ENCODE measurements around the gene VASH1. TPM values are rescaled to one million over a fixed set of nuclear protein-coding genes. Genes with fewer than 3 reads are reported as not detected.

The VASH1 gene
- total RNA-seq, 1 donor from 2014 or later, result 10.5 TPM

DNA sequence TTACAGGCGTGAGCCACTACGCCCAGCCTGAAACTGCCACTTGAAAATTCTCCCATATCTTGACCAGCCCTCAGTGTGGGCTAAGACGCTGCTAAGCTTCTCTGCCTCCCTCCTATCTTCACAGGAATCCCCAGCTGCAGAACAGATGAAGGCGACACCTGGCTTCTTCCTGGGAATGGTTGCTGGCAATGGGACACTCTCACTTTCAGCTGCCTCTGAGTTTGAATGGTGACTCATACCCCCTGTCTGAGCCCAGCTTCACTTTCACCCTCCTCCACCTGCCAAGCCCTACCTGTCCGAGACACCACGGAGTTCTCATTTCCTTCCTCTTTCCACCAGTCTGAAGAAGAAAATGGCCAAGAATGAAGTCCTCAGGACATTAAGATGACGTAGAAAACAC is 18.3 kb upstream of the VASH1 start:
- DNase-seq, result no peak

DNA sequence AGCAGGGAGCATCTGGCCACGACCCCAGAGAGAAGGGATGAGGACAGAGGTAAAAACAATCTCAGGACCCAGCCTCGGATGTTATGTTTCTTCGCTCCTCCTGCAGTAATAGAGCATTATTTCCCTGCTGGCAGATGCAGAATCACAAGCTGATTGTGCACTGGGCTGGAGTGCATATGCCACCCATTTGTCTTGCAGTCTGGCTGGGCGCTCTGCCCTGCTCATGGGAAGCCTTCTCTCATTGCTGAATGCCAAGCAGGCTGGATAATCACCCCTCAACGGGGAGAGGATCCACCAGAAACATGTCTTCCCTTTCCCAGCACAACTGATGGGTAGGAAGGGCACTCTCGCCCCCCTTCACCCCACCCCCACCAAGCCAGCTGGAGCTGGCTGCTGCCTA is 8.5 kb upstream of the VASH1 start:
- no peak for DNase-seq

GRCh38 chr14:76753541-76754198 is 7.6 kb upstream of the VASH1 start:
- no peak for DNase-seq

DNA sequence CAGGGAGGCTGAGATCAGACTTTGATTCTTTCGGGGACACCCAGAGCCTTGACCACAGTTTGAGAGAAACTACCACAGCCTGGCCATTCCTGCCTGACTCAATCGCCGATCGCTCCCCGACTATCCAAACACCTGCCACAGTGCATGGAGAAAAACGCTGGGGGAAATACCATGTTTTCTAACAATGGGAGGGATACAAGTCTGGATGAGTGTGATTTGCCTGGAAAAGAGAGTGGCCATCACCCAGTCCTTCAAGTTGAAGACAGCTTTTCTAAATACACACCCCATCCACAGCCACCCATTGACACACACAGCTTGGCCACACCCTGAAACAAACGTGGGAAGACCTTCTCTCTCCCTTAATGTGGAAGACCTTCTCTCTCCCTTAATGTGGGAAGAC is 6.7 kb upstream of the VASH1 start:
- DNase-seq, result no peak

- no peak for DNase-seq
Observed at GRCh38 chr14:76755610-76756370, 5.5 kb upstream of the VASH1 start.

GRCh38 chr14:76756371-76756750 is 4.9 kb upstream of the VASH1 start:
- no peak for DNase-seq

DNA sequence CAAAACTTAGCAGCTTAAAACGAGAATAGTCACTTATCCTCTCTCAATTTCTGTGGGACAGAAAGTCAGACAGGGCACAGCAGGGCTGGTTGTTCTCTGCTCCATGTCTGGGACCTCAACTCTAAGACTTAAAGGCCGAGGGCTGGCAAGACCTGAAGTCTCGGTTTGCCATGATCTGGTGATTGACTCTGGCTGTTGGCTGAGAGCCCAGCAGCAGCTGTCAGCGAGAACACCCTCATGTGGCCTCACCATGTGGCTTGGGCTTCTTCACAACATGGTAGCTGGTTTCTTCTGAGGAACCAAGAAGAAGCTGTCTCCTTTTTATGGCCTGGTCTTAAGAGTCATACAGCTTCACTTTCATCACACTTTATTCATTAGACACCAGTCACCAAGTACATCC is 1.7 kb upstream of the VASH1 start:
- no peak for DNase-seq

DNA sequence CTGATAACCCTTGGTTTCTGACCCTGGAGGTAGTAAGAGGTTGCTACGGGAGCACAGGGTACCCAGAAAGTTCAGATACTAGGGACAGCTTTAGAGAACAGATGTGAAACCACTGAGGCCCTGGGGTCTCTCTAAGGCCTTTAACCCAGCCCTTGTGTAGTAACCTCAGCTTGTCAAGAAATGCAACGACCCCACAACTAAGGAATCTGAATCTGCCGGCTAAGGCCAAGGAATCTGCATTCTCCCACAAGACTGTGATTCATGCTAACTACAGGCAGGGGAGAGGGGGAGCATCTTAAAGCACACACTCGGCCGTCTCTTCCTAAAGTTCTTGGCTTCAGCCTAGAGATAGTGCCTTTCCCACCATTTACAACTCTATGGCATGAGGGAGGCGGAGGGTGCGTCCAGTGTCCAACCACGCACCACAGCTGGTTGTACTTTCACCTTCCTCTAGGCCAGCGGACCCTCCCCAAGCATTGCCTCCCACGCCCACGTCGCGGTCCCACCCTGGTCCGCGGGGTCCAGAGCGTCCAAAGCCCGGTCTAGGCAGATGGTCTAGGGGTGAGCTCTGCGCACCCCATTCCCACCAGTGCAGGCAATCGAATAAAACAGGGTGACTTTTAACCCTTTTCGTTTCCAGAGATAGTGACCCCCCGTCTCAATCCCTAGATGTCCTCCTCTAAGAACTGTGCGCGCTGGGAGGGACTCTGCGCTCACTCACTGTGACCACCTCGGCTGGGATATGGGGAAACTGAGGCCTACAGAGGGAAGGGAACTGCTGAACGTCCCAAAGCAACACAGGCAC is 735 bp upstream of the VASH1 start:
- DNase-seq, result no peak

GRCh38 chr14:76761960-76762410 is 717 bp downstream of the VASH1 start:
- DNase-seq, result no peak

- no peak for DNase-seq
Observed at GRCh38 chr14:76762411-76763095, 1.3 kb downstream of the VASH1 start.

DNA sequence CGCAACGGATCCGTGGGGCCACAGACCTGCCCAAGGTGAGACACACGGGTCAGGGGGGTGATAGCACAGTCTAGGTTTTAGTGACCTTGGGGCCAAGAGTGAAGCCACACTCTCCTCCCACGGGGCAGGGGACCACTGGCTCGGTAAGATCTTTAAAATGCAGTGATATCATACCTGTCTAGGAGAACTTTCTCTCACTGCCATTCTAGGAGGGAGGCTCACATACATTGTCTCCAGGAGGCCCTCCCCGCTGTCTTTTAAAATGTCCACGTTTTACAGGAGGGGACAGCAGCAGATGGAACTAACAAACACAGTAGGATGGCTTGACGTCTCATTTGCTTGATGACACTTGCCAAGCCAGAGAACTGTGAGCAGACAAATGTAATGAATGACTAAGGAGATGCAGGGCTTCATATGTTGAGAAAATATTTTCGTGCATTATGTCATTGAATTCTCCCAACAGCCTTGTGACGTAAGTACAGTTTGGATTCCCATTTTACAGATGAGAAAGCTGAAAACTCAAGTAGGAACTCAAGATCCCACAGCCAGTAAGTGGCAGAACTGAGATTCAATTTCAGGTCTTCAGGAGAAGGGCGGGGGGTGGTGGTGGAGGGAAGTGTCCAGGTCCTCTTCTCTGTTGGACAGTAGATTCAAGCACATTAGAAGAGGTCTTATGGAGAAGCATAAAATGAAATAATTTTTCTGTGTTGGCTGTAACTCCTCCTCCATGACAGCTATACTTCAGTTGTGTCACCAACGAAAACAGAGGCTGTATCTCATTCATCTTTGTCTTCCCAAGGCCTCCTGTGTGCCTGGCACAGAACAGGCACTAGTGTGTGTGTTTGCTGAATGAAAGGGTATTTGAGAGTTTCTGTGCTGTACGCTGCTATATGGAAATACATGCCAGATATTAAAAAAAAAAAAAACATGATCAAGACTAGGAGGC is 2.1 kb downstream of the VASH1 start:
- no peak for DNase-seq

- DNase-seq, result no peak
Observed at GRCh38 chr14:76765461-76765931, 4.2 kb downstream of the VASH1 start.

DNA sequence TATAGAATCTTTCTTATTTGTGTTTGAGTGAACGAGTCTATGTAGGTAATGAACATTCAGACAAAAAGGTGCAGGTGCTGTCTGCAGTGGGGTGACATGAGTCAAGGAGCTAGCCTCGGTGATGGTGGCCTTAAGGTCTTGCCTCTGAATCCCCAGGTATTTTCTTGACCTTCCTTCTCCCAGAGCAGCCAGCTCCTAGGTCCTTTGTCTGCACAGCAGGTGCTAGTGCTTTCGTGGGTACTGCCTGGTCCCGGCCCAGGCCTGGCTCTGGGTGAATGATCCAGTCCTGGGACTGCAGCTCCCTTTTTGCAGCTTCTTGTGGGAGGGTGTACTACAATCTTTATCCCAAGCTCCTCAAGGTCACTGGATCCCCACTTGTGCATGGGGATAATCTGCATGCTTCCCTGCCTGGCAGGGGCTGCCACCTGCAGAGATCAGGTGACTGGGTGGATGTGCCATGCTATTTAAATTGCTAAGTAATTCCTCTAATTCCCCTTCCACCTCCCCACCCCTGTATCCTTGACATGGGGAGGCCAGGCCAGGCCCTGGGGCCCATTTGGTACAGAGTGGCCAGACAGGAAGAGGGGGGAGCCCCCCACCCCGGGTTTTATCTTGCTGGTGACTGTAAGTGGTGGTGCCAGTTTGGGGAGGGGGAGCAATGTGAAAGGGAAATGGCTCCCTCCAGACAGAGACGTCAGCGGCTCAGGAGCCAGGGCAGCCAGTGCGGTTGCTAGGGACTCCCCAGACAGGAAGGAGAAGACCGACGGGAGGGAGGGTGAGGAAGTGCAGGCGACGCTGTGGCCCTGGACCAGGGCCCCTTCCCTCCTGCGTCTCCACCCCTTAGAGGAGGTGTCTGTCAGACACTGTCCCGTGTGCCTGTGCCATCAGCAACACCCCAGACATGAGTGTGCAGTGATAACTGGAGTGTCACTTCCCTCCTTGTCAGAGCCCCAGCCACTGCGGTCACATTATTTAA is 6.7 kb downstream of the VASH1 start:
- DNase-seq, result no peak

GRCh38 chr14:76768671-76769500 is 7.6 kb downstream of the VASH1 start:
- no peak for DNase-seq

DNA sequence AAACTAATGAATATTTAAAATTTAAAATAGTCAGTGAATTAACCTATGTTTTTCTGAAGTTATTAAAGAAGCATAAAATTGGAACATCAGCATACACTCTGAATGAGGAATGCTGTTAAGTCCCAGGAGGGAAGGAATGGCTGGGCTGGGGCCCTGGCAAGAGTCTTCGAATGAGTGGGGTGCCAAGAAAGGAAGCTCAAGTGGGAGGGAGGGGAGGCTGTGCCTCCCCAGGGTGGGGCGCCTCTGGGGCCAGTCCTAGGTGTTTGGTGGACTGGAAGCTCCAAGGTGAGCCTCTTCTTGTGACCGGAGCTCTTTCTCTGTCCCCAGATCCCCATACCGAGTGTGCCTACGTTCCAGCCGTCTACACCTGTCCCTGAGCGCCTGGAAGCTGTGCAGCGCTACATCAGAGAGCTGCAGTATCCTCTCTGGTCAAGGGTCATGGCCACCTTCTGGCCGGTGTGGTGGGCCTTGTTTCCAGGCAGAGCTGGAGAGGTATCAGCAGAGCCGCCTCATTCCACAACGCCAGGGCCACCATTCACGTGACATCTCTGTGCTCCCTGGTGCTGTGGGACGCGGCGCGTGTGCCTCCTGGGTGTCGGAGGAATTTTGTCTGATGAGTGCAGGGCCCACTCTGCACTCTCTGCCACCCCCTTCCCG is 8.5 kb downstream of the VASH1 start:
- no peak for DNase-seq

GRCh38 chr14:76770521-76771436 is 9.5 kb downstream of the VASH1 start:
- no peak for DNase-seq

DNA sequence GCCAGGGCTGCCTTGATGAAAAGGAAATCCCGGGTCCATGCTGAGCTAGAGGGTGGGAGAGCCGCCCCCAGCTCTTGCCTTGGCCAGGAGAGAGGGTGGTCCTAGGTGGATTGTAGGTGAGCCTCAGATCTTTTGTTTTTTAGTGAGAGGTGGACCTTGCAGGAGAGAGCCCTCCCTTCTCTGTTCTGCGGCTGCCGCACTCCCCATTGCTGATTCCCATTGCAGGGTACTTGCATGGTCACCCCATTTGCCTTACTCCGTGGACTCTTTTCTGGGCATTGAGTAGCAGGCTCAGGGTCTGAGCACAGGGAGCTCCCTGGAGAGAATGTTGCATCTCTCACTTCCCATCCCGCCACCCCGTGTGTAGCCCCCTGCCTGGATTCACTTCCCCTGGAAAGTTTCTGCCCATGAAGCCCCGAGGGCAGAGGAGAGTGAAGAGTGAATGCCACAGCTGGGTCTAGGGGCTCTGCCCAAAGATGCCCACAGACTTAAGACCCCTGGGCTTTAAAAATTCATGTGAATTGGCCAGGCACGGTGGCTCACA is 10.2 kb downstream of the VASH1 start:
- no peak for DNase-seq

Data from skin of body (tissue), 2 donors.